Body of pancreas (tissue), 4 donors: Measurements from ENCODE around the gene ERVFRD-1. TPM values are rescaled to one million over a fixed set of nuclear protein-coding genes. Genes with fewer than 3 reads are reported as not detected.
A peak's percentile ranks its signal among the peaks of the same experiment; 100 is the strongest.
"Not testable (repeated sequence)": the region's sequence is repeated elsewhere in the genome, so short reads cannot be mapped to it uniquely, and the experiment has no call there.

Source experiments
- ATAC-seq: fragments of 150-250 bp; one replicate; pipeline ENCODE4 v1.9.1; 2016
- DNase-seq, 4 donors: peaks; one replicate each; pipeline ENCODE4 v3.0.0-alpha.2; 2019
- H3K27ac ChIP-seq, 4 donors: fragments of 200-600 bp; sonication (generic); 1 replicate in 3 of 4; 2 replicates in 1 of 4; pipeline versions ENCODE4 v1.5.1 to v1.6.1; 2016 to 2019; ENCODE audit warnings: mild to moderate bottlenecking in 1 of 4, mixed read lengths in 1 of 4, moderate library complexity in 1 of 4
- H3K27me3 ChIP-seq, 2 donors: fragments of 200-600 bp; sonication (generic); one replicate each; pipeline ENCODE4 v1.6.0; 2016; ENCODE audit warnings: mild to moderate bottlenecking in 1 of 2
- H3K36me3 ChIP-seq, 2 donors: fragments of 200-600 bp; sonication (generic); replicated peaks in 1 of 2; 2 replicates each; pipeline ENCODE4 v1.5.1; 2016; ENCODE audit warnings: low read depth in 2 of 2; ENCODE audit not compliant: insufficient read depth in 1 of 2
- H3K4me1 ChIP-seq: fragments of 200-600 bp; sonication (generic); one replicate; pipeline ENCODE4 v1.6.0; 2016
- H3K4me3 ChIP-seq, 2 donors: fragments of 200-600 bp; sonication (generic); 1 replicate in 1 of 2; 2 replicates in 1 of 2; pipeline ENCODE4 v1.5.1; 2016 to 2019
- H3K9me3 ChIP-seq, 3 donors: fragments of 200-600 bp; sonication (generic); 1 replicate in 2 of 3; 2 replicates in 1 of 3; pipeline ENCODE4 v1.5.1; 2016
- CTCF ChIP-seq, 7 experiments: fragments of 450-650 bp in 4 of 7; fragments of 200-600 bp in 3 of 7; sonication (generic) in 3 of 7; IDR thresholded peaks; one replicate each; pipeline ENCODE4 v1.5.1; 2016 to 2019; ENCODE audit warnings: antibody characterized with exemption in 7 of 7
- POLR2A ChIP-seq, 3 donors: fragments of 450-650 bp; IDR thresholded peaks; one replicate each; pipeline ENCODE4 v1.6.1; 2016; ENCODE audit warnings: antibody characterized with exemption in 3 of 3, mild to moderate bottlenecking in 2 of 3
- WGBS, 2 donors: methylation state at CpG; one replicate each; pipeline ENCODE4 v1.1.5; 2017; 5-methylcytosine and 5-hydroxymethylcytosine counted together
- intact Hi-C: fragments of 100-400 bp; cut with DNase I; formaldehyde crosslinking; loops from one replicate; pipeline ENCODE4 v1.15.1; 2023
- total RNA-seq, 2 donors: library from RNA; depleted of rRNA; stranded (reverse); fragments of >200 nt; gene quantifications; one replicate each; pipeline ENCODE4 v1.1.0, GENCODE V29; 2016

The ERVFRD-1 gene
- total RNA-seq, 2 donors from 2014 or later, result not detected

GRCh38 chr6:11093626-11094410 is 17.7 kb downstream of the ERVFRD-1 start, which contains the start of gene SMIM13:
TSS of gene SMIM13 (plus strand) at chr6:11093834. CDS start at chr6:11094314, 480 bp downstream.
- Histone ChIP-seq H3K9me3 (no peaks in the 10 kb centered on the region), H3K36me3 (no peaks in the 10 kb centered on the region), H3K27me3 (no peaks in the 10 kb centered on the region), H3K4me3 (peak within 1 kb of the TSS; percentile 94 to 95), H3K4me1 (peaks cover 23% of the 10 kb centered on the region), H3K27ac (peak within 1 kb of the TSS; percentile 93 to 95 (median 94))
- peak; percentile 74 to 93 (median 89) for TF ChIP-seq POLR2A (IDR thresholded peaks at IDR 0.05)
- TF ChIP-seq CTCF (IDR thresholded peaks at IDR 0.05), result peak; percentile 21 to 79 (median 62)
- ATAC-seq (peak; percentile 96), DNase-seq (peak; percentile 97 to 98 (median 98))
- WGBS, 2 donors, result 0 to 2% methylated on average over 7 to 59 of the region's 90 CpGs
- intact Hi-C loops, result no loop called here

GRCh38 chr6:11093376-11093625 is 18.2 kb downstream of the ERVFRD-1 start:
- Histone ChIP-seq H3K9me3 (no peaks in the 10 kb centered on the region), H3K27me3 (no peaks in the 10 kb centered on the region), H3K27ac (peak overlapping the region; percentile 93 to 95 (median 94)), H3K36me3 (no peaks in the 10 kb centered on the region), H3K4me1 (peaks cover 23% of the 10 kb centered on the region), H3K4me3 (peak overlapping the region in 1 of 2 donors; percentile 95)
- intact Hi-C loops, result no loop called here
- DNase-seq (no peak), ATAC-seq (peak; percentile 24)
- WGBS, 2 donors, result 0% methylated on average over 8 to 17 of the region's 17 CpGs
- TF ChIP-seq POLR2A (IDR thresholded peaks at IDR 0.05) (no peak), CTCF (IDR thresholded peaks at IDR 0.05) (no peak)

GRCh38 chr6:11092668-11093375 is 18.7 kb downstream of the ERVFRD-1 start:
- H3K9me3 ChIP-seq, result no peaks in the 10 kb centered on the region
- TF ChIP-seq CTCF (IDR thresholded peaks at IDR 0.05) (no peak), POLR2A (IDR thresholded peaks at IDR 0.05) (no peak)
- H3K27ac ChIP-seq, result peak overlapping the region; percentile 93 to 95 (median 94)
- DNase-seq, result peak in 1 of 4 donors; percentile 60
- intact Hi-C loops, result no loop called here
- H3K4me1 ChIP-seq, result peaks cover 23% of the 10 kb centered on the region
- no peaks in the 10 kb centered on the region for H3K27me3 ChIP-seq
- H3K36me3 ChIP-seq, result no peaks in the 10 kb centered on the region
- ATAC-seq, result peak; percentile 25
- 1 to 2% methylated on average over 7 to 10 of the region's 10 CpGs for WGBS, 2 donors
- H3K4me3 ChIP-seq, result peak overlapping the region in 1 of 2 donors; percentile 95

- H3K27ac ChIP-seq, H3K27me3 ChIP-seq, H3K9me3 ChIP-seq, ATAC-seq, H3K36me3 ChIP-seq, DNase-seq, H3K4me3 ChIP-seq, intact Hi-C loops: not testable (repeated sequence)
- H3K4me1 ChIP-seq, result peaks cover 21% of the 10 kb centered on the region
- WGBS, 2 donors, result 87 to 91% methylated on average over 5 of the region's 5 CpGs
Measured at GRCh38 chr6:11091141-11091540, 20.4 kb downstream of the ERVFRD-1 start.

GRCh38 chr6:11089695-11090094 is 21.8 kb downstream of the ERVFRD-1 start:
- WGBS, 2 donors, result 79 to 82% methylated on average over 1 of the region's 1 CpG
- Histone ChIP-seq H3K4me1 (peaks cover 7% of the 10 kb centered on the region), H3K9me3 (no peaks in the 10 kb centered on the region), H3K4me3 (no peak overlapping the region), H3K36me3 (no peaks in the 10 kb centered on the region), H3K27ac (no peak overlapping the region), H3K27me3 (no peaks in the 10 kb centered on the region)
- DNase-seq, result no peak
- intact Hi-C loops, result no loop called here
- TF ChIP-seq CTCF (IDR thresholded peaks at IDR 0.05) (no peak), POLR2A (IDR thresholded peaks at IDR 0.05) (no peak)
- ATAC-seq, result no peak

- H3K27ac ChIP-seq, H3K9me3 ChIP-seq, intact Hi-C loops, ATAC-seq, DNase-seq, H3K4me3 ChIP-seq, H3K27me3 ChIP-seq, H3K4me1 ChIP-seq, H3K36me3 ChIP-seq: not testable (repeated sequence)
- WGBS, 2 donors, result 85 to 89% methylated on average over 11 to 39 of the region's 47 CpGs
Measured at GRCh38 chr6:11087141-11087812, 24.2 kb downstream of the ERVFRD-1 start.
